VCaP (cell line): ENCODE results near the gene NOP10.
"Not testable (repeated sequence)": the region's sequence is repeated elsewhere in the genome, so short reads cannot be mapped to it uniquely, and the experiment has no call there.

Experiments used
- H3K27ac ChIP-seq: fragments of 450-650 bp; 2 replicates; pipeline ENCODE4 v1.5.1; 2017
- TF ChIP-seq, protein P1 (sequence below): fragments of 450-650 bp; conservative IDR thresholded peaks from 2 replicates; pipeline ENCODE4 v1.5.1; 2017; ENCODE audit warnings: mild to moderate bottlenecking, moderate library complexity

NOP10 gene

DNA sequence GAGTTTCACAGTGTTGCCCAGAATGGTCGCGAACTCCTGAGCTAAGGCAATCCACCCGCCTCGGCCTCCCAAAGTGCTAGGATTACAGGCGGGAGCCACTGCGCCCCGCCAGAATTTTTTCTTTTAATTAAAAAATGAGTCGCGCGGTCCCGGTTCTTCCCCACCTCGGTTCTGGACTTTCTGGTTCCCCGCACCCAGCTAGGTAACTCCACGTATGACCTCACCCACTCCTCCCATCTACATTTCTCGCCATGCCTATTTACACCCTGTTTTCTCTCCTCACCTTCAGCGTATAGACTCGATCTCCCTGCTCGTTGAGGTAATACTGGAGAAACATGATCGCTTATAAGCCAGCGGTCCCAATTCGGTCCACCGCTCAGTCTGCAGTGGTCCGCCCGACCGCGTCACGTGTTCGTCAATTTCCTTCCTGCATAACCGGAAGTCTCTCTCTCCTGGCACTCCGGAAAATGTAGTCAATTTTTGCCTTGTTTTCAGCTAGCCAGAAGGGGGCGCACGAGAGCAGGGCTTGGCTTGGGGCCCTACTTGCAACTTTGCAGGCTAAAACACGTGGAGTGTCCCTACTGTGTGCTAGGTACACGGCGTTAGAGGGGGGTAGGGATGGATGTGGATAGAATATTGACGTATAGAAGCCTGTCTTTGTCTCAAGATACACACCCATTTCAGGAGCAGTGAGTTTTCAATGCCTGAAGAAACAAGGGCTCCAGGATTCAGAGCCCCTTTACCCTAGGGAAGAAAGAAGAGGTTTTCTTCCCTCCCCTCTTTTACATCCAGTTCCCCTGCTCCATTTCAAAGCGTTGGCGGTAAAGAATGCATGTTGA, at the start of gene NOP10, which contains the start of gene NUTM1:
TSS of gene NOP10 (minus strand) at position 400 of the 839 bp plus-strand sequence. CDS start at position 337, 63 bp downstream.
TSS of gene NUTM1 (plus strand) at position 579 of the 839 bp plus-strand sequence. CDS start 382 bp downstream, outside the sequence.
- peak within 1 kb of the TSS; percentile 89 for H3K27ac ChIP-seq
- TF ChIP-seq, protein P1, sequence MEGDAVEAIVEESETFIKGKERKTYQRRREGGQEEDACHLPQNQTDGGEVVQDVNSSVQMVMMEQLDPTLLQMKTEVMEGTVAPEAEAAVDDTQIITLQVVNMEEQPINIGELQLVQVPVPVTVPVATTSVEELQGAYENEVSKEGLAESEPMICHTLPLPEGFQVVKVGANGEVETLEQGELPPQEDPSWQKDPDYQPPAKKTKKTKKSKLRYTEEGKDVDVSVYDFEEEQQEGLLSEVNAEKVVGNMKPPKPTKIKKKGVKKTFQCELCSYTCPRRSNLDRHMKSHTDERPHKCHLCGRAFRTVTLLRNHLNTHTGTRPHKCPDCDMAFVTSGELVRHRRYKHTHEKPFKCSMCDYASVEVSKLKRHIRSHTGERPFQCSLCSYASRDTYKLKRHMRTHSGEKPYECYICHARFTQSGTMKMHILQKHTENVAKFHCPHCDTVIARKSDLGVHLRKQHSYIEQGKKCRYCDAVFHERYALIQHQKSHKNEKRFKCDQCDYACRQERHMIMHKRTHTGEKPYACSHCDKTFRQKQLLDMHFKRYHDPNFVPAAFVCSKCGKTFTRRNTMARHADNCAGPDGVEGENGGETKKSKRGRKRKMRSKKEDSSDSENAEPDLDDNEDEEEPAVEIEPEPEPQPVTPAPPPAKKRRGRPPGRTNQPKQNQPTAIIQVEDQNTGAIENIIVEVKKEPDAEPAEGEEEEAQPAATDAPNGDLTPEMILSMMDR: peak; percentile 93

DNA sequence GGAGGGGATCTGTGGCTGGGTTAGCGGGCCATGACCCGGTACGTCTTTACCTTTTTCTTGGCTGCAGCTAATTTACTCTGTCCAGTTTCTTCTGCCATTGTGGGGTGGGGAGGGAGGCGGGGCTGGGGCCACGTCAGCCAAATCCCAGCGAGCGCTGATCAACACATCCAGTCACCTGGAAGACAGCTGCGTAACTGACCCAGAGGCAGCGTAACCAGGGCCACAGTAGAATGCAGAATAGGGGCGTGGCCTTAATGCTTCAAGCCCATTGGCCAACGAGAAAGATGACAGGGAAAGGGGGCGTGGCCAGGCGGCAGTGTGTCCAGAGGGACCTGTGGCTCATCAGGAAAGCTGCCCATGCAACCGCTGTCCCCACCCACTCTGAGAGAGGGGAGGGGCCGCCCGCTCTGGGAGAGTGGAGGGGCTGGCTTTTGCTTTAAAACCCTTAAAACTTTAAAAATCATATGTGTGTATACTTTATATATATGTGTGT, 46.7 kb upstream of the NOP10 start:
- not testable (repeated sequence) for H3K27ac ChIP-seq

DNA sequence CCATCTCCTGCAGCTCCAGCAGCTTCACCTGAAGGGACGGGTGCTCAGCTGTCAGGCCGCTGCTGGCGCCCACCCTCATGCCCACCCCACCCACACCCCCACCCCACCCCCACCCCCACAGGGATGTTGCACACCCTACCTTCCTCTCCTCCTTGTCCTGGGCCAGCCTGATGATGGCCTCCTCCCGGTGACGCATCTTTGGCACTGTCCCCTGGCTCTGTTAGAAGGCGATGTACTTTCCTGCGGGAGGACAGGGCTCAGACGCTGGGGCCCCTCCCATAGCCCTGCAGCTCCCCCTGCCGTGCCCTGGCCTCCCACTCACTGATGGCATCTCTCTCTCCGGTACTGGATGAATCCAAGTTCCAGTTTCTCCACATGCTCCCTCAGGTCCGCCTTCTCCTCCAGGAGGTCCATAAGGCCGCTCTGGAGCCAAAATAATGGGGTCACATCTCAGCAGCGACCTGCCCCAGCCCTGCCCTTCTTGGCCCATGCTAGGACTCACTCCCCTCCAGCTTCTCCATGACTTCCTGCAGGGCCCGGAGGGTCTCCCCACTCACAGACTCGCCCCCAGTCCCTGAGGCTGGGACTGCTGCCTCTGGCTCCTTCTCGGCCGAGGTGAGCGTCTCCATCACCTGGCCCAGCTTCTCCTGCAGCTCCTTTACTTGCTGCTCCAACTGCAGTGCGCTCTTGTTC, 39.0 kb upstream of the NOP10 start:
- not testable (repeated sequence) for H3K27ac ChIP-seq

DNA sequence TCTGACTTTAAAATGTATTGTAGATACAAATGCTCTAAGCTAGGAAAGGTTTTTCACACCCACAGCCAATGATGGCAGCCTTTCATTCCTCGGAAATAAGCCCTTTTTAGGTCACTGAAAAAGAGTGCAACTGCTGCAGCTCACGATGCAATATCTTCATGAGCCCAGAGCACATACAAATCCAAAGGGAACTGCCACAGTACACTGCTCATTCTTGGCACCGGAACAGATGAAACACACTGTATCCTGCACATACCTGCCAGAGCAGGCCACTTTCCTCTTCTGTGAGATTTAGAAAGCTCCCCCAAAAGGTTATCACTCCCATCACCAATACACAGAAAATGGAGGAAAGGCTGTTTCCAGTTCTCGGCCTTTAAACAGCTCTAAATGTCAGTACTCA, 37.6 kb upstream of the NOP10 start:
- H3K27ac ChIP-seq: not testable (repeated sequence)

DNA sequence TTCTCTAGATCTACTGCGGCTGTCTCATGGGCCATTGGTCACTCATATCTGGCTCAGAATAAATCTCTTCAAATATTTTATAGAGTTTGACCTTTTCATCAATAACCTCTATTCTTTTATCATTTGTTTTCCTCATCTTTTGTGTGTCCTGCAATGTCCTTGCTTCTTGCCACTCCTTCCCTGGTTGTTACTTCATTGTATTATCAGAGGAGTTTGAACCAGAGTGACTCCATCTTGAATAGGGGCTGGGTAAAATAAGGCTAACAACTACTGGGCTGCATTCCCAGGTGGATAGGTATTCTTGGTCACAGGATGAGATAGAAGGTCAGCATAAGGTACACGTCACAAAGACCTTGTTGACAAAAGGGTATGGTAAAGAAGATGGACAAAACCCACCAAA, 33.9 kb upstream of the NOP10 start:
- TF ChIP-seq, protein P1: no peak
- H3K27ac ChIP-seq: no peak overlapping the region

DNA sequence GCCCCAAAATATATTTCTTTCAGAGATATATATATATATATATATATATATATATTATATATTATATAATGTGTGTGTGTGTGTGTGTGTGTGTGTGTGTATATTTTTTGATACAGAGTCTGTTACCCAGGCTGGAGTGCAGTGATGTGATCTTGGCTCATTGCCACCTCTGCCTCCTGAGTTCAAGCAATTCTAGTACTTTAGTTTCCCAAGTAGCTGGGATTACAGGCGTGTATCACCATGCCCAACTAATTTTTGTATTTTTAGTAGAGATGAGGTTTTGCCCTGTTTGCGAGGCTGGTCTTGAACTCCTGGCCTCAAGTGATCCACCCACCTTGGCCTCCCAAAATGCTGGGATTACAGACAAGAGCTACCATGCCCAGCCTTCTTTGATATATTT, 32.6 kb upstream of the NOP10 start:
- H3K27ac ChIP-seq: not testable (repeated sequence)

DNA sequence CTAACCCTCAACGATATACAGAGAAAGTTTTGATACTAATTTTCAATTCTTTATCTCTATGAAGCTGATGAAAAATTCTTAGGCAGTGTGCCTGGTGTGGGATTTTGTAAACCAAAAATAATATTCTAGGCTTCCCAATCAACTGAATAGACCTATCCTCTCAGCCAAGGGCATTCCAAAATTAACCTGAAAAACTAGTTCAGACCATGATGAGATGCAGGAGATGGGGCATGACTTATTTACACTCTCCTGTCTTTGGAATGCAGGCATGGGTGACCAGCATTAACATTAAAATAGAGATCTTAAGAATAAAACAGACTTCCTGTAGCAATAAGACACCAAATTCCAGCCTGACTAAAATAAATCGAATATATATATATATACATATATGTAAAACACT, 31.9 kb upstream of the NOP10 start:
- TF ChIP-seq, protein P1: no peak
- no peak overlapping the region for H3K27ac ChIP-seq

DNA sequence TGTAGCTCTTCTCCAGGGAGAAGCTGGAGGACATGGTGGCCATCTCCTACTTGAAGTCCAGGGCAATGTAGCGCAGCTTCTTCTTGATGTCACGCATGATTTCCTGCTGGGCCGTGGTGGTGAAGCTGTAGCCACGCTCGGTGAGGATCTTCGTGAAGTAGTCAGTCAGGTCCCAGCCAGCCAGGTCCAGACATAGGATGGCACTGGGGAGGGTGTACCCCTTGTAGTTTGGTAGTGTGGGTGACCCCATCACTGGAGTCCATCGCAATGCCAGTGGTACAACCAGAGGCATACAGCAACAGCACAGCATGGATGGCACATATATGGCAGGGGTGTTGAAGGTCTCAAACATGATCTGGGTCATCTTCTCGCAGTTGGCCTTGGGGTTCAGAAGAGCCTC, 31.0 kb upstream of the NOP10 start:
- TF ChIP-seq, protein P1: no peak
- H3K27ac ChIP-seq: no peak overlapping the region

DNA sequence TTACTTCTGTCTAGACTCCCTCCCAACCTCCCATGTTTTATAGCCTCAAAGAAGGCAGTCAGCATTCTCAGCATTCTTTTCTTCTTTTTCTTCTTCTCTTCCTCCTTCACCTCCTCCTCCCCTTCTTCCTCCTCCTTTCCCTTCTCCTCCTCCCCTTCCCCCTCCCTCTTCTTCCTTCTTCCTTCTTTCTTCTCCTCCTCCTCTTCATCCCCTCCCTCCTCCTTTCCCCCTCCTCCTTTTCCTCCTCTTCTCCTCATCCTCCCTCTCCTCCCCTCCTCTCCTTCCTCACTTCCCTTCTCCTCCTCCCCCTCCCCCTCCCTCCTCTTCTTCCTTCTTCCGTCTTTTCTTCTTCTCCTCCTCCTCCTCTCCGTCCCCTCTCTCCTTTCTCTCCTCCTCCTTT, 27.7 kb upstream of the NOP10 start:
- TF ChIP-seq, protein P1: no peak
- H3K27ac ChIP-seq: no peak overlapping the region
